ENCODE data around the gene PGLYRP2. TPM values are rescaled to one million over a fixed set of nuclear protein-coding genes. Genes with fewer than 3 reads are reported as not detected.

PGLYRP2 gene
- total RNA-seq, 1 experiment from 2014 or later: not detected

DNA sequence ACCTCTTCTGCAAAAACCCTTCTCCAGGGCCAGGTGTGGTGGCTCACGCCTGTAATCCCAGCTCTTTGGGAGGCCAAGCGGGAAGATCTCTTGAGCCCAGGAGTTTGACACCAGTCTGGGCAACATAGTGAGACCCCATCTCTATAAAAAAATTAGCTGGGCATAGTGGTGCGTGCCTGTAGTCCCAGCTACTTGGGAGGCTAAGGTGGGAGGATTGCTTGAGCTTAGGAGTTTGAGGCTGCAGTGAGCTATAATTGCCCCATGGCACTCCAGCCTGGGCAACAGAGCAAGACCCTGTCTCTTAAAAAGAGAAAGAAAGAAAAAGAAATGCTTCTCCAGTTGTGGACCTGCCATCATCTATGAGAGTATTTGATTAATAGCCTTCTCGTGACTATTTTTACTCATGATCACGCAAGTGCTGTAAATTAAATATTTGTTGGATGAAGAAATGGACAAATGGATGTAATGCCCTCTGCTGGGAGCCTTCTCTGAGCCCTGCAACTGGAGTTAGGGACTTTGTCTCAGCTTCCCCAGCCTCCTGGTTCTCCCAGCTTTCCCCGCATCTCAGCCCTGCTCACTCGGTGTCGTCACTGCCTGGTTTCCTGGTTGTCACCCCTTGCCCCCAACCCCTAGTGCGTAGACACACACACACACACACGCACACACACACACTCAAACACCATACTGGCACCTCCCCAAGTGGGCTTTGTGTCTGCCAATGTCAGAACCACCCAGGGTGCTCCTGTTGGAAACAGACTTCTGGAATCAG is 41.8 kb downstream of the PGLYRP2 start:
- Histone ChIP-seq H3K9me3 (ENCODE audit: low read length) (no peaks in the 10 kb centered on the region), H3K27ac (ENCODE audit: low read length) (no peak overlapping the region), H3K4me2 (ENCODE audit: low read length) (no peak overlapping the region), H2AFZ (ENCODE audit: low read length) (no peak overlapping the region), H3K36me3 (ENCODE audit: low read depth, low read length) (no peaks in the 10 kb centered on the region), H3F3A (ENCODE audit: low read length, unreplicated experiment) (no peaks in the 10 kb centered on the region), H4K20me1 (ENCODE audit: low read length) (no peaks in the 10 kb centered on the region), H3K9ac (ENCODE audit: low read length) (no peak overlapping the region), H3K9me2 (replicated peaks; ENCODE audit: low read length) (no peaks in the 10 kb centered on the region), H3K79me2 (ENCODE audit: low read length) (no peaks in the 10 kb centered on the region), H3K4me3 (ENCODE audit: low read length) (no peak overlapping the region), H3K27me3 (ENCODE audit: low read length) (no peaks in the 10 kb centered on the region), H3K4me1 (ENCODE audit: insufficient read depth, low read length) (peaks cover 7% of the 10 kb centered on the region; the same call in 1 of the 2 replicates)
- BruUV-seq (replicated peaks): no TSS peak
- intact Hi-C loops (cut with micrococcal nuclease): no loop called here
- ChIA-PET CTCF (no interaction called here), POLR2A (ENCODE audit: unreplicated experiment) (no interaction called here)
- no peak for TF ChIP-seq EZH2phosphoT487 (IDR thresholded peaks at IDR 0.05; ENCODE audit: borderline replicate concordance, low read length)
- TF ChIP-seq EZH2 (IDR thresholded peaks at IDR 0.05; ENCODE audit: low read length, unreplicated experiment): no peak
- TF ChIP-seq, protein P1, sequence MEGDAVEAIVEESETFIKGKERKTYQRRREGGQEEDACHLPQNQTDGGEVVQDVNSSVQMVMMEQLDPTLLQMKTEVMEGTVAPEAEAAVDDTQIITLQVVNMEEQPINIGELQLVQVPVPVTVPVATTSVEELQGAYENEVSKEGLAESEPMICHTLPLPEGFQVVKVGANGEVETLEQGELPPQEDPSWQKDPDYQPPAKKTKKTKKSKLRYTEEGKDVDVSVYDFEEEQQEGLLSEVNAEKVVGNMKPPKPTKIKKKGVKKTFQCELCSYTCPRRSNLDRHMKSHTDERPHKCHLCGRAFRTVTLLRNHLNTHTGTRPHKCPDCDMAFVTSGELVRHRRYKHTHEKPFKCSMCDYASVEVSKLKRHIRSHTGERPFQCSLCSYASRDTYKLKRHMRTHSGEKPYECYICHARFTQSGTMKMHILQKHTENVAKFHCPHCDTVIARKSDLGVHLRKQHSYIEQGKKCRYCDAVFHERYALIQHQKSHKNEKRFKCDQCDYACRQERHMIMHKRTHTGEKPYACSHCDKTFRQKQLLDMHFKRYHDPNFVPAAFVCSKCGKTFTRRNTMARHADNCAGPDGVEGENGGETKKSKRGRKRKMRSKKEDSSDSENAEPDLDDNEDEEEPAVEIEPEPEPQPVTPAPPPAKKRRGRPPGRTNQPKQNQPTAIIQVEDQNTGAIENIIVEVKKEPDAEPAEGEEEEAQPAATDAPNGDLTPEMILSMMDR (conservative IDR thresholded peaks at IDR 0.05; ENCODE audit: low read depth, low read length): peak; percentile 31; the same call in 1 of the 2 replicates
- ATAC-seq (no peak), DNase-seq (no peak)

DNA sequence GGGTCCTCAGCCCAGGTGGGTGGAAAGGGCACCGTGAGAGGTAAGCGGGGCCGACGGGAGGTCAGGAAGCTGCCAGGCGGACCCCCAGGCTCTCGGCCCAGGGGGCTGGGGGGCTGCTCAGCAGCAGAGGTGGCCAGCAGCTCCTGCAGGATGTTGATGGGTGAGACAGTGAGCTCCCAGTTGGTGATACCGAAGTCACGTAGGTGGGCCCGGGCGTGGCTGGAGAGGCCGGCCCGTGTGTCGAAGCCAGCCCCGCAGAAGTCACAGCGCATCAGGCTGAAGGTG is 42.5 kb downstream of the PGLYRP2 start:
- no peak for DNase-seq
- no peak for TF ChIP-seq EZH2 (IDR thresholded peaks at IDR 0.05; ENCODE audit: low read length, unreplicated experiment)
- H3K4me1 ChIP-seq (ENCODE audit: insufficient read depth, low read length): peaks cover 7% of the 10 kb centered on the region; the same call in 1 of the 2 replicates
- POLR2A ChIA-PET (ENCODE audit: unreplicated experiment): no interaction called here
- intact Hi-C loops (cut with micrococcal nuclease): no loop called here
- no peak overlapping the region for H2AFZ ChIP-seq (ENCODE audit: low read length)
- no peak overlapping the region for H3K4me3 ChIP-seq (ENCODE audit: low read length)
- H3K27ac ChIP-seq (ENCODE audit: low read length): no peak overlapping the region
- BruUV-seq (replicated peaks): no TSS peak
- H3K9ac ChIP-seq (ENCODE audit: low read length): no peak overlapping the region
- no peak for ATAC-seq
- H4K20me1 ChIP-seq (ENCODE audit: low read length): no peaks in the 10 kb centered on the region
- H3K9me2 ChIP-seq (replicated peaks; ENCODE audit: low read length): no peaks in the 10 kb centered on the region
- CTCF ChIA-PET: no interaction called here
- peaks cover 5% of the 10 kb centered on the region for H3K79me2 ChIP-seq (ENCODE audit: low read length)
- no peaks in the 10 kb centered on the region for H3K36me3 ChIP-seq (ENCODE audit: low read depth, low read length)
- H3F3A ChIP-seq (ENCODE audit: low read length, unreplicated experiment): no peaks in the 10 kb centered on the region
- H3K27me3 ChIP-seq (ENCODE audit: low read length): no peaks in the 10 kb centered on the region
- no peak overlapping the region for H3K4me2 ChIP-seq (ENCODE audit: low read length)
- H3K9me3 ChIP-seq (ENCODE audit: low read length): no peaks in the 10 kb centered on the region

DNA sequence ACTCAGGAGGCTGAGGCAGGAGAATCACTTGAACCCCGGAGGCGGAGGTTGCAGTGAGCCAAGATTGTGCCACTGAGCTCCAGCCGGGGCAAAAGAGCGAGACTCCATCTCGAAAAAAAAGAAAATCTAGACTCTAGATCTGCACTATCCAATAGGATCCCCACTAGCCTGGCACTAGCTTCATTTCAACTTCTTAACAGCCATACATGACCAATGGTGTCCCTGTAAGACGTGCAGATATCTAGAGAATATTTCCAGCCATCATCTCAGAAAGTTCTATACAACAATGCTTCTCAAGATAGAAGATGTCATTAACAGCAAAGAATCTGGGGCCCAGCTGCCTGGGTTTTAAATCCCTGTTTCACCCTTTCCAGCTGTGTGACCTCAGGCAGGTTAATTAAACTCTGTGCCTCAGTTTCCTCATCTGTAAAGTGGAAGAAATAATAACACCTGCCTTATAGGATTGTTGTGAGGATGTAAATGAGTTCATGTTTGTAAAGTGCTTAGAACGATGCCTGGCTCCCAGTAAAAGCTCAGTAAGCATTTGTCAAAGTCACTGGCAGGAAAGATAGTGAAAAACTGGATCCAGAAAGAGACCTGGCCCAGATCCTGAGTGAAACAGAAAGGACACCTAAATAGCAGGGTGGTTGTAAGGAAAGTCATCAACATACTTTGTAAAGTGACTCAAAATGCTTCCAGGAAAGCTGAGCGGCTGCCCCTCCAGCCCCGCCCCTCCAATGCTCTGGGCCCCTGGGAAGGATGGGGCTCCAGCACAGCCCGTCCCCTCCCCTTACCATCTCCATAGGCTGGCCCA is 43.1 kb downstream of the PGLYRP2 start:
- Histone ChIP-seq H2AFZ (ENCODE audit: low read length) (no peak overlapping the region), H3K9ac (ENCODE audit: low read length) (no peak overlapping the region), H3K36me3 (ENCODE audit: low read depth, low read length) (no peaks in the 10 kb centered on the region), H4K20me1 (ENCODE audit: low read length) (peaks cover 5% of the 10 kb centered on the region; the same call in 1 of the 2 replicates), H3K27ac (ENCODE audit: low read length) (no peak overlapping the region), H3K4me3 (ENCODE audit: low read length) (no peak overlapping the region), H3K9me2 (replicated peaks; ENCODE audit: low read length) (no peaks in the 10 kb centered on the region), H3K4me2 (ENCODE audit: low read length) (no peak overlapping the region), H3K9me3 (ENCODE audit: low read length) (no peaks in the 10 kb centered on the region), H3K79me2 (ENCODE audit: low read length) (peaks cover 10% of the 10 kb centered on the region), H3K27me3 (ENCODE audit: low read length) (no peaks in the 10 kb centered on the region), H3F3A (ENCODE audit: low read length, unreplicated experiment) (no peaks in the 10 kb centered on the region), H3K4me1 (ENCODE audit: insufficient read depth, low read length) (peaks cover 12% of the 10 kb centered on the region)
- TF ChIP-seq EZH2phosphoT487 (IDR thresholded peaks at IDR 0.05; ENCODE audit: borderline replicate concordance, low read length) (no peak), EZH2 (IDR thresholded peaks at IDR 0.05; ENCODE audit: low read length, unreplicated experiment) (no peak)
- TF ChIP-seq, protein P1 (conservative IDR thresholded peaks at IDR 0.05; ENCODE audit: low read depth, low read length): no peak
- ChIA-PET POLR2A (ENCODE audit: unreplicated experiment) (no interaction called here), CTCF (no interaction called here)
- intact Hi-C loops (cut with micrococcal nuclease): no loop called here
- no peak for ATAC-seq
- DNase-seq: no peak
- BruUV-seq (replicated peaks): no TSS peak

Data from PC-3 (cell line).